K562 (cell line): ENCODE results near the gene CRIP3.

ENCODE experiments used
- SMC3 ChIP-seq: conservative IDR thresholded peaks from 2 replicates; pipeline ENCODE4 v1.6.1; 2011; ENCODE audit warnings: low read depth, low read length, improper control_type of control experiment; ENCODE audit not compliant: insufficient read depth
- TF ChIP-seq, protein P1 (sequence below): fragments of 450-650 bp; IDR thresholded peaks from 2 replicates; pipeline ENCODE4 v1.6.1; 2018; ENCODE audit not compliant: partially characterized antibody
- TF ChIP-seq, protein P2 (sequence below), 3 experiments: IDR thresholded peaks in 2 of 3; conservative IDR thresholded peaks in 1 of 3; 2 replicates each; pipeline ENCODE4 v1.5.1; 2011 to 2012; ENCODE audit warnings: low read length in 3 of 3, mild to moderate bottlenecking in 3 of 3, control low read depth in 2 of 3, improper control_type of control experiment in 1 of 3, inconsistent platforms in 1 of 3, low read depth in 1 of 3, mixed read lengths in 1 of 3, moderate library complexity in 1 of 3; ENCODE audit not compliant: insufficient read depth in 2 of 3

DNA sequence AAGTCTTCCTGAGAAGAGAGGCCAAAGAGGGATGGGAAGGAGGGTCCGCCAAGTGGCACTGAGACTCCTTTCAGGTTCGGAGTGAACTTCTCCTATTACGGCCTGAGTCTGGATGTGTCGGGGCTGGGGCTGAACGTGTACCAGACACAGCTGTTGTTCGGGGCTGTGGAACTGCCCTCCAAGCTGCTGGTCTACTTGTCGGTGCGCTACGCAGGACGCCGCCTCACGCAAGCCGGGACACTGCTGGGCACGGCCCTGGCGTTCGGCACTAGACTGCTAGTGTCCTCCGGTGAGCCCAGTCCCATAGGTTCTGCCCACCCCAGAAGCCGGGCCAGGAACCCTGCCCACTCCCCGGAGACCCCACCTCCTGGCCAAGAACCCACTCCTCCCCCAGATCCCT, 6.5 kb downstream of the CRIP3 start:
- TF ChIP-seq, protein P1, sequence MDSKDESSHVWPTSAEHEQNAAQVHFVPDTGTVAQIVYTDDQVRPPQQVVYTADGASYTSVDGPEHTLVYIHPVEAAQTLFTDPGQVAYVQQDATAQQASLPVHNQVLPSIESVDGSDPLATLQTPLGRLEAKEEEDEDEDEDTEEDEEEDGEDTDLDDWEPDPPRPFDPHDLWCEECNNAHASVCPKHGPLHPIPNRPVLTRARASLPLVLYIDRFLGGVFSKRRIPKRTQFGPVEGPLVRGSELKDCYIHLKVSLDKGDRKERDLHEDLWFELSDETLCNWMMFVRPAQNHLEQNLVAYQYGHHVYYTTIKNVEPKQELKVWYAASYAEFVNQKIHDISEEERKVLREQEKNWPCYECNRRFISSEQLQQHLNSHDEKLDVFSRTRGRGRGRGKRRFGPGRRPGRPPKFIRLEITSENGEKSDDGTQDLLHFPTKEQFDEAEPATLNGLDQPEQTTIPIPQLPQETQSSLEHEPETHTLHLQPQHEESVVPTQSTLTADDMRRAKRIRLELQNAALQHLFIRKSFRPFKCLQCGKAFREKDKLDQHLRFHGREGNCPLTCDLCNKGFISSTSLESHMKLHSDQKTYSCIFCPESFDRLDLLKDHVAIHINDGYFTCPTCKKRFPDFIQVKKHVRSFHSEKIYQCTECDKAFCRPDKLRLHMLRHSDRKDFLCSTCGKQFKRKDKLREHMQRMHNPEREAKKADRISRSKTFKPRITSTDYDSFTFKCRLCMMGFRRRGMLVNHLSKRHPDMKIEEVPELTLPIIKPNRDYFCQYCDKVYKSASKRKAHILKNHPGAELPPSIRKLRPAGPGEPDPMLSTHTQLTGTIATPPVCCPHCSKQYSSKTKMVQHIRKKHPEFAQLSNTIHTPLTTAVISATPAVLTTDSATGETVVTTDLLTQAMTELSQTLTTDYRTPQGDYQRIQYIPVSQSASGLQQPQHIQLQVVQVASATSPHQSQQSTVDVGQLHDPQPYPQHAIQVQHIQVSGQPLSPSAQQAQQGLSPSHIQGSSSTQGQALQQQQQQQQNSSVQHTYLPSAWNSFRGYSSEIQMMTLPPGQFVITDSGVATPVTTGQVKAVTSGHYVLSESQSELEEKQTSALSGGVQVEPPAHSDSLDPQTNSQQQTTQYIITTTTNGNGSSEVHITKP = no peak
- TF ChIP-seq, protein P2, sequence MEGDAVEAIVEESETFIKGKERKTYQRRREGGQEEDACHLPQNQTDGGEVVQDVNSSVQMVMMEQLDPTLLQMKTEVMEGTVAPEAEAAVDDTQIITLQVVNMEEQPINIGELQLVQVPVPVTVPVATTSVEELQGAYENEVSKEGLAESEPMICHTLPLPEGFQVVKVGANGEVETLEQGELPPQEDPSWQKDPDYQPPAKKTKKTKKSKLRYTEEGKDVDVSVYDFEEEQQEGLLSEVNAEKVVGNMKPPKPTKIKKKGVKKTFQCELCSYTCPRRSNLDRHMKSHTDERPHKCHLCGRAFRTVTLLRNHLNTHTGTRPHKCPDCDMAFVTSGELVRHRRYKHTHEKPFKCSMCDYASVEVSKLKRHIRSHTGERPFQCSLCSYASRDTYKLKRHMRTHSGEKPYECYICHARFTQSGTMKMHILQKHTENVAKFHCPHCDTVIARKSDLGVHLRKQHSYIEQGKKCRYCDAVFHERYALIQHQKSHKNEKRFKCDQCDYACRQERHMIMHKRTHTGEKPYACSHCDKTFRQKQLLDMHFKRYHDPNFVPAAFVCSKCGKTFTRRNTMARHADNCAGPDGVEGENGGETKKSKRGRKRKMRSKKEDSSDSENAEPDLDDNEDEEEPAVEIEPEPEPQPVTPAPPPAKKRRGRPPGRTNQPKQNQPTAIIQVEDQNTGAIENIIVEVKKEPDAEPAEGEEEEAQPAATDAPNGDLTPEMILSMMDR (IDR thresholded peaks at IDR 0.05 in 2 of 3, conservative IDR thresholded peaks at IDR 0.05 in 1 of 3; ENCODE audit: insufficient read depth in 2 of 3, low read depth in 1 of 3, low read length in 3 of 3) = no peak
- TF ChIP-seq SMC3 = no peak
